Measurements from ENCODE around the gene EMILIN1. TPM values are rescaled to one million over a fixed set of nuclear protein-coding genes. Genes with fewer than 3 reads are reported as not detected.
A peak's percentile ranks its signal among the peaks of the same experiment; 100 is the strongest.

EMILIN1 gene
- total RNA-seq, 6 experiments from 2014 or later: 7.2 to 26.1 (median 21.0) TPM

- ATAC-seq (no peak), DNase-seq (no peak)
- Histone ChIP-seq H3K4me1 (peaks cover 0 to 16% (median 5%) of the 10 kb centered on the region in 4 donors), H3K9me3 (no peaks in the 10 kb centered on the region), H3K27ac (peak overlapping the region in 2 of 3 donors; percentile 17 to 63), H3K27me3 (no peaks in the 10 kb centered on the region), H3K4me3 (no peak overlapping the region), H3K36me3 (no peaks in the 10 kb centered on the region)
- intact Hi-C loops (cut with DNase I): loop anchor here in 1 of 2 donors (10.0 kb wide), 2 partner anchors 57 to 117 kb away; no protein-coding TSS in a partner anchor
- WGBS (ENCODE audit: insufficient coverage, low coverage, low lambda C conversion rate, missing lambda C conversion rate): 80% methylated on average over 1 of the region's 38 CpGs
- TF ChIP-seq POLR2A (IDR thresholded peaks at IDR 0.05) (no peak), CTCF (IDR thresholded peaks at IDR 0.05) (no peak)
Observed at GRCh38 chr2:27081984-27082772, 3.8 kb downstream of the EMILIN1 start.

- intact Hi-C loops (cut with DNase I): loop anchor here in 1 of 2 donors (10.0 kb wide), 2 partner anchors 58 to 118 kb away; no protein-coding TSS in a partner anchor
- no peak for ATAC-seq
- TF ChIP-seq POLR2A (IDR thresholded peaks at IDR 0.05) (no peak), CTCF (IDR thresholded peaks at IDR 0.05) (no peak)
- Histone ChIP-seq H3K27me3 (no peaks in the 10 kb centered on the region), H3K9me3 (no peaks in the 10 kb centered on the region), H3K4me3 (no peak overlapping the region), H3K4me1 (peaks cover 0 to 16% (median 5%) of the 10 kb centered on the region in 4 donors), H3K27ac (no peak overlapping the region), H3K36me3 (no peaks in the 10 kb centered on the region)
- no peak for DNase-seq
- no CpG with 5 or more reads among the region's 27 CpGs for WGBS (ENCODE audit: insufficient coverage, low coverage, low lambda C conversion rate, missing lambda C conversion rate)
Observed at GRCh38 chr2:27082773-27083409, 4.5 kb downstream of the EMILIN1 start.

GRCh38 chr2:27083410-27084296, 5.2 kb downstream of the EMILIN1 start:
- TF ChIP-seq CTCF (IDR thresholded peaks at IDR 0.05): no peak
- no peak for TF ChIP-seq POLR2A (IDR thresholded peaks at IDR 0.05)
- Histone ChIP-seq H3K9me3 (no peaks in the 10 kb centered on the region), H3K27me3 (no peaks in the 10 kb centered on the region), H3K4me3 (no peak overlapping the region), H3K27ac (no peak overlapping the region), H3K36me3 (no peaks in the 10 kb centered on the region), H3K4me1 (peaks cover 0 to 16% (median 5%) of the 10 kb centered on the region in 4 donors)
- ATAC-seq (no peak), DNase-seq (peak in 1 of 3 donors; percentile 31)
- intact Hi-C loops (cut with DNase I): loop anchor here in 1 of 2 donors (10.0 kb wide), 2 partner anchors 59 to 119 kb away; no protein-coding TSS in a partner anchor
- WGBS (ENCODE audit: insufficient coverage, low coverage, low lambda C conversion rate, missing lambda C conversion rate): 100% methylated on average over 1 of the region's 20 CpGs

All from right lobe of liver (tissue), 6 donors.